ENCODE data around the gene CACNA1S. TPM values are rescaled to one million over a fixed set of nuclear protein-coding genes. Genes with fewer than 3 reads are reported as not detected.

CACNA1S gene
- total RNA-seq, 2 experiments from 2014 or later: not detected

DNA sequence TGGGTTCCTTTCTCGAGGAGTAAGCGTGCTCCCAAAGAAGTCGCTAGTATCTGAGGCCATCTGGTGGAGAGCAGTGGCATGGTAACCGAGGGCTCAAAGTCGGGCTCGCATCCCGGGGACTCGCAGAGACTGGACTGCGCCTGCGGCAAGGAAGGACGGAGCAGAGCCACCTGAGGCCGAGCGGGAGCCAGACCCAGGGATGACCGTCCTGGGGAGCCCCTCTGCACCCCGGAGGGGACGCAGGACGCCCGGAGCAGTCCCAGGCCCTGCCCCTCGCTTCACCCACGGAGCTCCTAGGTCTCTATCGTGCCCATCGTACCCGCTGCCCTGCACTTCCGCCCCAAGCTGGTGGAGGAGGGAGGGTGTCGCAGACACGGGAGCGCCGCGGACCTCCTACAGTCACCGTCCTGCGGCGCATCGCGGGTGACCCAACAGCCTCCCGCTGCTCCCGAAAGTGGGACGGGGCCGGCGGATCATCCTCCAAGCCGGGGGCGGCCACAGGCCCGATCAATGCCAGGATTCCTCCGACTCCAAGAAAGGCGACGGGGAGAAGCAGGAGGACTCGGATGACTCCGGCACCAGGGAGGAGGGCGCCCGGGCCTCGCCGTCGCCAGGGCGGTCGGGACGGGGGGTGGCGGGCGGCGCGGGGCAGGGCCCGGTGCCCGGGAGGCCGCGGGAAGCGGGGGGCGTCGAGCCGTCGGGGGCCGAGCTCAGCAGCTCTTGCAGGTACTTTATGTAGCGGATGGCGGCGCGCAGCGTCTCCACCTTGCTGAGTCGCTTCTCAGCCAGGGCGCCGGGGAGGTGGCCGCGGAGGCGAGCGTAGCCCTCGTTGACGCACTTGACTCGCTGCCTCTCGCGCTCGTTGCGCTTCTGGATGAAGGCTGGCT is 2.3 kb upstream of the CACNA1S start:
- intact Hi-C loops (cut with DNase I, micrococcal nuclease): loop anchor here (1.0 to 5.0 kb wide), 9 partner anchors 28 to 557 kb away; partner anchors contain the start of gene KIF14 (in 1 of the 2)
- peak overlapping the region; percentile 83 for H3K27ac Mint-ChIP-seq
- ChIA-PET CTCF (interaction anchor here (0.5 to 2.6 kb wide), 21 partner anchors 10 to 753 kb away, joined by 3 to 28 read pairs (median 3); partner anchors contain the start of gene TMEM9), POLR2A (no interaction called here)
- no peaks in the 10 kb centered on the region for H3K36me3 Mint-ChIP-seq (ENCODE audit: low read depth)
- peak overlapping the region; percentile 78 for H3K4me3 Mint-ChIP-seq
- H3K27me3 Mint-ChIP-seq: no peaks in the 10 kb centered on the region
- DNase-seq (peak; percentile 88), ATAC-seq (peak; percentile 94)
- peaks cover 2% of the 10 kb centered on the region for H3K4me1 Mint-ChIP-seq
- no peaks in the 10 kb centered on the region for H3K9me3 Mint-ChIP-seq (ENCODE audit: low read depth)

- DNase-seq (no peak), ATAC-seq (no peak)
- Mint-ChIP-seq H3K4me3 (peak overlapping the region; percentile 78), H3K4me1 (peaks cover 2% of the 10 kb centered on the region), H3K36me3 (ENCODE audit: low read depth) (no peaks in the 10 kb centered on the region), H3K9me3 (ENCODE audit: low read depth) (no peaks in the 10 kb centered on the region), H3K27me3 (no peaks in the 10 kb centered on the region), H3K27ac (no peak overlapping the region)
- POLR2A ChIA-PET: interaction anchor here (0.6 kb wide), 2 partner anchors 23 to 488 kb away, joined by 4 to 9 read pairs; no protein-coding TSS in a partner anchor
- CTCF ChIA-PET: interaction anchor here (0.6 to 2.6 kb wide), 20 partner anchors 10 to 495 kb away, joined by 3 to 28 read pairs (median 3); partner anchors contain the start of genes IGFN1 and TMEM9
- intact Hi-C loops (cut with DNase I, micrococcal nuclease): loop anchor here (1.0 to 2.0 kb wide), 8 partner anchors 27 to 493 kb away; partner anchors contain the start of gene KIF14 (in 1 of the 2)
Measured at GRCh38 chr1:201113451-201114244, 1.4 kb upstream of the CACNA1S start.

- intact Hi-C loops (cut with DNase I, micrococcal nuclease): no loop called here
- H3K4me1 Mint-ChIP-seq: peaks cover 2% of the 10 kb centered on the region
- no peak for DNase-seq
- no peaks in the 10 kb centered on the region for H3K36me3 Mint-ChIP-seq (ENCODE audit: low read depth)
- no peak overlapping the region for H3K4me3 Mint-ChIP-seq
- no peak for ATAC-seq
- no peaks in the 10 kb centered on the region for H3K9me3 Mint-ChIP-seq (ENCODE audit: low read depth)
- no peaks in the 10 kb centered on the region for H3K27me3 Mint-ChIP-seq
- H3K27ac Mint-ChIP-seq: no peak overlapping the region
- ChIA-PET CTCF (interaction anchor here (0.6 to 1.8 kb wide), 4 partner anchors 26 to 491 kb away, joined by 3 to 15 read pairs (median 5); no protein-coding TSS in a partner anchor), POLR2A (interaction anchor here (0.6 kb wide), 1 partner anchor 488 kb away, joined by 9 read pairs; no protein-coding TSS in a partner anchor)
Measured at GRCh38 chr1:201112926-201113325, 700 bp upstream of the CACNA1S start.

DNA sequence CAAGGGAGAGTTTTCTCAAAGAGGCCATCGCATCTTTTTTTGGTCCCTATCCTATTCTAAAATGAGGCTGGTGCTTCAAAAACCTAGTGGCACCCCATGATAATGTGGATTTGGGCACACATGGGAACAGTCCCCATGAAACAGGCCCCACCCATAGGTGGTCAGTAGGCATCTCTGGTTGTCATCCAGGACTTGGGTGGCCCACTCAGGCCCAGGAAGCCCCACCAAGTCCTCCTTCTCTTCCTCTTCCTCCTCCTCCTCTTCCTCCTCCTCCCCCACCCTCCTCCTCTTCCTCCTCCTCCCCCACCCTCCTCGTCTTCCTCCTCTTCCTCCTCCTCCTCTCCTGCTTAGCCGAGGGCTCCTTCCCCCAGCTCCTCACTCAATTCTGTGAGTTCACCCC is 554 bp downstream of the CACNA1S start:
- ATAC-seq (no peak), DNase-seq (no peak)
- ChIA-PET CTCF (interaction anchor here (1.0 kb wide), 1 partner anchor 132 kb away, joined by 4 read pairs; no protein-coding TSS in a partner anchor), POLR2A (no interaction called here)
- Mint-ChIP-seq H3K4me3 (no peak overlapping the region), H3K4me1 (peaks cover 2% of the 10 kb centered on the region), H3K9me3 (ENCODE audit: low read depth) (no peaks in the 10 kb centered on the region), H3K27ac (no peak overlapping the region), H3K27me3 (no peaks in the 10 kb centered on the region), H3K36me3 (ENCODE audit: low read depth) (no peaks in the 10 kb centered on the region)
- intact Hi-C loops (cut with DNase I, micrococcal nuclease): no loop called here

DNA sequence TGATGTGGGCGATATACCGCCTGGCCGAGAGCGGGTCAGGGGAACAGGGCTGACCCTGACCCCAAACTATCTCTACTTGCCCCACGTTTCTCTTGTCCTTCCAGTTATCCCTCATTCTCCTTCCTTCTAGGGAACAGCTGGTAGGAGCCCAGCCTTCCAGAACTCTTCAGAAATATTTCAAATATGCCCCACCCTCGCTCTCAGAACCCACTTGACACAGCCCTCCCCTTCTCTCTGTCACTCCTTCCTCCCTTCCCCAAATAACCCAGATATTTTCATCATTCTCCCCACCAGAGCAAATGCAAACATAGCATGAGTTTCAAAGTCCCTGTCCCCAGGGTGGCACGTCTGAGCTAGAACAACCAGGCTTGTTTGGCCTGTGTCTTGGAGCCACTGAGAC is 1.1 kb downstream of the CACNA1S start:
- ChIA-PET CTCF (interaction anchor here (1.0 kb wide), 1 partner anchor 131 kb away, joined by 4 read pairs; no protein-coding TSS in a partner anchor), POLR2A (no interaction called here)
- no peak for ATAC-seq
- intact Hi-C loops (cut with DNase I, micrococcal nuclease): no loop called here
- H3K4me1 Mint-ChIP-seq: peaks cover 2% of the 10 kb centered on the region
- H3K27me3 Mint-ChIP-seq: no peaks in the 10 kb centered on the region
- no peak overlapping the region for H3K27ac Mint-ChIP-seq
- no peaks in the 10 kb centered on the region for H3K9me3 Mint-ChIP-seq (ENCODE audit: low read depth)
- H3K36me3 Mint-ChIP-seq (ENCODE audit: low read depth): no peaks in the 10 kb centered on the region
- DNase-seq: no peak
- no peak overlapping the region for H3K4me3 Mint-ChIP-seq

DNA sequence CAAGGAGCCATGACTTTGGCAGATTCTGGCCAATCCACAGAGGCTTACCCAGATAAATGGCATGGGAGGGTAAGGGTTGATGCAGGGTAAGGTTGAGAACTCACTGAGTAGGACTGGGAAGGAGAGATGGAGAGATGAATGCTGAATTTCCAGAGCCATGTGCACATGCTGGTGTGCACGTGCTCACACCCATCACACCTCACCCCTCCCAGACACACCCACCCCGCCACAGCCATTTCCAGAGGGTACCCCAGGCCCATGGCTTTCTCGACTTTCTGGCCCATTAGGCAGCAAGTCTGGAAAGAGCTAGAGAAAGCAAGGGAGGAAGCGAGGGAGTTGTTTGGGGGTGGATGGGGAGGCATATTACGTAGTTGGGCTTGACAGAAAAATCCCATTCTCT is 1.6 kb downstream of the CACNA1S start:
- Mint-ChIP-seq H3K4me3 (no peak overlapping the region), H3K27ac (no peak overlapping the region), H3K9me3 (ENCODE audit: low read depth) (no peaks in the 10 kb centered on the region), H3K4me1 (peaks cover 2% of the 10 kb centered on the region), H3K27me3 (no peaks in the 10 kb centered on the region), H3K36me3 (ENCODE audit: low read depth) (no peaks in the 10 kb centered on the region)
- POLR2A ChIA-PET: no interaction called here
- ATAC-seq (no peak), DNase-seq (no peak)
- CTCF ChIA-PET: no interaction called here
- intact Hi-C loops (cut with DNase I, micrococcal nuclease): no loop called here

GRCh38 chr1:201110138-201110537 is 2.1 kb downstream of the CACNA1S start:
- H3K27me3 Mint-ChIP-seq: no peaks in the 10 kb centered on the region
- H3K4me3 Mint-ChIP-seq: no peak overlapping the region
- intact Hi-C loops (cut with DNase I, micrococcal nuclease): no loop called here
- ChIA-PET CTCF (no interaction called here), POLR2A (no interaction called here)
- H3K4me1 Mint-ChIP-seq: peaks cover 2% of the 10 kb centered on the region
- ATAC-seq (no peak), DNase-seq (no peak)
- no peak overlapping the region for H3K27ac Mint-ChIP-seq
- no peaks in the 10 kb centered on the region for H3K36me3 Mint-ChIP-seq (ENCODE audit: low read depth)
- H3K9me3 Mint-ChIP-seq (ENCODE audit: low read depth): no peaks in the 10 kb centered on the region

- H3K4me3 Mint-ChIP-seq: no peak overlapping the region
- CTCF ChIA-PET: interaction anchor here (3.3 kb wide), 1 partner anchor 9 kb away, joined by 13 read pairs; no protein-coding TSS in a partner anchor
Measured at GRCh38 chr1:201109651-201110050, 2.6 kb downstream of the CACNA1S start.

GRCh38 chr1:201108614-201109013 is 3.6 kb downstream of the CACNA1S start:
- intact Hi-C loops (cut with DNase I, micrococcal nuclease): no loop called here
- Mint-ChIP-seq H3K9me3 (ENCODE audit: low read depth) (no peaks in the 10 kb centered on the region), H3K4me1 (no peaks in the 10 kb centered on the region), H3K4me3 (no peak overlapping the region), H3K27me3 (no peaks in the 10 kb centered on the region), H3K27ac (no peak overlapping the region), H3K36me3 (ENCODE audit: low read depth) (no peaks in the 10 kb centered on the region)
- ChIA-PET CTCF (interaction anchor here (3.3 kb wide), 1 partner anchor 11 kb away, joined by 13 read pairs; no protein-coding TSS in a partner anchor), POLR2A (no interaction called here)
- ATAC-seq (no peak), DNase-seq (no peak)

More at GRCh38 chr1:201109651-201110050, 2.6 kb downstream of the CACNA1S start:
- ATAC-seq (no peak), DNase-seq (no peak)
- Mint-ChIP-seq H3K9me3 (ENCODE audit: low read depth) (no peaks in the 10 kb centered on the region), H3K27ac (no peak overlapping the region), H3K27me3 (no peaks in the 10 kb centered on the region), H3K4me1 (no peaks in the 10 kb centered on the region), H3K36me3 (ENCODE audit: low read depth) (no peaks in the 10 kb centered on the region)
- POLR2A ChIA-PET: no interaction called here
- intact Hi-C loops (cut with DNase I, micrococcal nuclease): no loop called here

DNA sequence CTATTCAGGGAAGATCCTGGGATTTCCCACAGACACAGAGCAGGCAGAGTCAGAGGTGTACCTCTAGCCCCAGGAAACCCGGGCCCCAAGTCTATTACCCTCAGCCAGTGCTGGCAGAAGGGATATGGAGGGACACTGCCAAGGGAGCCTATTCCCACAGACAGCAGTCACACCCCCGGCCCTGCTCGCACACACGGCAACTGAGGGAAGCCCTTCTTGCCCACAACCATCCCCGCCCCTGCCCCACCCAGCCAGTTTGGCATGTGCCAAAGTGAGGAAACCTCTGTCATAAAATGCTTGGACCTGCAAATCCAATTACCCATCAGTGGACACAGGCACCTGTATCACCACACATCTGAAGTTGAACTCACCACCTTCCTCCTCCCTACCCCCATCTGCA is 6.5 kb downstream of the CACNA1S start:
- H3K27ac Mint-ChIP-seq: no peak overlapping the region
- POLR2A ChIA-PET: no interaction called here

GRCh38 chr1:201104141-201104540 is 8.1 kb downstream of the CACNA1S start:
- CTCF ChIA-PET: interaction anchor here (0.6 to 1.9 kb wide), 2 partner anchors 15 to 31 kb away, joined by 3 to 6 read pairs; no protein-coding TSS in a partner anchor

More for the DNA sequence above, 6.5 kb downstream of the CACNA1S start:
- ATAC-seq (no peak), DNase-seq (no peak)
- intact Hi-C loops (cut with DNase I, micrococcal nuclease): no loop called here
- no peaks in the 10 kb centered on the region for H3K27me3 Mint-ChIP-seq
- H3K9me3 Mint-ChIP-seq (ENCODE audit: low read depth): no peaks in the 10 kb centered on the region
- no peaks in the 10 kb centered on the region for H3K4me1 Mint-ChIP-seq
- no peaks in the 10 kb centered on the region for H3K36me3 Mint-ChIP-seq (ENCODE audit: low read depth)
- no peak overlapping the region for H3K4me3 Mint-ChIP-seq
- CTCF ChIA-PET: interaction anchor here (1.0 to 1.4 kb wide), 2 partner anchors 11 to 124 kb away, joined by 3 read pairs; no protein-coding TSS in a partner anchor

More at GRCh38 chr1:201104141-201104540, 8.1 kb downstream of the CACNA1S start:
- H3K27ac Mint-ChIP-seq: no peak overlapping the region
- H3K4me3 Mint-ChIP-seq: no peak overlapping the region
- no peaks in the 10 kb centered on the region for H3K4me1 Mint-ChIP-seq
- H3K36me3 Mint-ChIP-seq (ENCODE audit: low read depth): no peaks in the 10 kb centered on the region
- intact Hi-C loops (cut with DNase I, micrococcal nuclease): no loop called here
- POLR2A ChIA-PET: no interaction called here
- DNase-seq (no peak), ATAC-seq (no peak)
- H3K9me3 Mint-ChIP-seq (ENCODE audit: low read depth): no peaks in the 10 kb centered on the region
- no peaks in the 10 kb centered on the region for H3K27me3 Mint-ChIP-seq

Measured in activated CD4-positive, alpha-beta T cell treated with anti-CD3 and anti-CD28 coated beads for 36 hours (primary cell).